ENCODE measurements around the gene FHOD3. TPM values are rescaled to one million over a fixed set of nuclear protein-coding genes. Genes with fewer than 3 reads are reported as not detected.

FHOD3 gene
- total RNA-seq, 1 experiment from 2014 or later, result 0.34 TPM

DNA sequence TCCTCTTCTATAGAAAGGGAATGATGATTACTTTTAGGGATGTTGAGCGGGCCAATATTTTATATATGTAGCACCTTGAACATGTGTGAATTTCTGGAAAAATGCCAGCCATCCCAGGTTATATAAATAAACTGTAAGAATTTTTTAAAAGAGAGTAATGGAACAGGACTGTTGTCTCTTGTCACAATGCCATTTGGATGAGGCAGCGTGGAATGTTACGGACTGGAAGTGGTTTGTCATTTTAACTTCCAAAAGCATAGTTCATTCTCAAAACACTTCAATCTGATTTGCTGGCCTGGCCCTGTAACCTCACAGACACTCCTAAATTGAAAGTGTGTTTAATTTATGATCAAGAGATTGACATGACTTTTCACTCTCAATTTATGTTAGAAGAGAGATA lies 460.5 kb downstream of the FHOD3 start:
- ChIA-PET CTCF (interaction anchor here (0.9 kb wide), 1 partner anchor 70 kb away, joined by 5 read pairs; no protein-coding TSS in a partner anchor), POLR2A (ENCODE audit: low non-redundant PET) (no interaction called here)
- no TSS peak for BruUV-seq (replicated peaks)
- Histone ChIP-seq H3K27me3 (replicated peaks; ENCODE audit: insufficient read depth, low read depth, low read length, poor library complexity) (peaks cover 3% of the 10 kb centered on the region), H3K9me3 (ENCODE audit: low read depth, low read length, poor library complexity, severe bottlenecking) (no peaks in the 10 kb centered on the region), H3K27ac (ENCODE audit: low read depth, low read length, poor library complexity, severe bottlenecking) (no peak overlapping the region), H3K4me1 (ENCODE audit: insufficient read depth, low read length, poor library complexity, severe bottlenecking) (no peaks in the 10 kb centered on the region), H3K36me3 (ENCODE audit: insufficient read depth, low read length, poor library complexity, severe bottlenecking) (no peaks in the 10 kb centered on the region), H3K4me3 (ENCODE audit: low read depth, low read length, poor library complexity, severe bottlenecking) (no peak overlapping the region)
- intact Hi-C loops (cut with micrococcal nuclease; ENCODE audit: unreplicated experiment), result loop anchor here (1.0 to 10.0 kb wide), 4 partner anchors 70 to 1001 kb away; no protein-coding TSS in a partner anchor
- DNase-seq (ENCODE audit: low spot score), result no peak
- no peak for TF ChIP-seq EZH2 (IDR thresholded peaks at IDR 0.05; ENCODE audit: borderline replicate concordance, low read depth, low read length, poor library complexity, severe bottlenecking)
- TF ChIP-seq CTCF (conservative IDR thresholded peaks at IDR 0.05; ENCODE audit: low read depth, low read length), result no peak

DNA sequence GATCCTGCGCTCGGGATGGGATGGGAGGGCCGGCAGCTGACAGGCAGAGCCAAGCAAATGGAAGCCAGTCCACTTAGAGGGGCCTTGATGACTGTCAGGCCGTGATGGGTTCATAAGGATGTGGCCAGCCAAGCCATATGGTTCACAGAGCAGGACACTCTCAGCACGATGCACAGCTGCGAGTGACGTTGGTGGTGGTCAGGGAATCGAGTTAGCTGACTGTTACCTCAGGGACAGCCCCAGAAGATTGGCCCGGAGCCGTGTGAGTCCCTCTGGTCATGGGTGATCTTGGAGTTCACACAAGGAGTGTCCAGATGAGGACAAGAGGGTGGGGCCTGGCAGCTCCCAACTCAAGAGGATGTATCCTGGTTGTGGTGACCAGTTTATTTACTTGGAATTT lies 461.1 kb downstream of the FHOD3 start:
- BruUV-seq (replicated peaks), result no TSS peak
- no peak overlapping the region for H3K27ac ChIP-seq (ENCODE audit: low read depth, low read length, poor library complexity, severe bottlenecking)
- ChIA-PET CTCF (no interaction called here), POLR2A (ENCODE audit: low non-redundant PET) (no interaction called here)
- intact Hi-C loops (cut with micrococcal nuclease; ENCODE audit: unreplicated experiment), result loop anchor here (5.0 to 10.0 kb wide), 2 partner anchors 474 to 1001 kb away; no protein-coding TSS in a partner anchor
- no peak for TF ChIP-seq EZH2 (IDR thresholded peaks at IDR 0.05; ENCODE audit: borderline replicate concordance, low read depth, low read length, poor library complexity, severe bottlenecking)
- no peak for TF ChIP-seq CTCF (conservative IDR thresholded peaks at IDR 0.05; ENCODE audit: low read depth, low read length)
- H3K9me3 ChIP-seq (ENCODE audit: low read depth, low read length, poor library complexity, severe bottlenecking), result no peaks in the 10 kb centered on the region
- no peaks in the 10 kb centered on the region for H3K36me3 ChIP-seq (ENCODE audit: insufficient read depth, low read length, poor library complexity, severe bottlenecking)
- no peak overlapping the region for H3K4me3 ChIP-seq (ENCODE audit: low read depth, low read length, poor library complexity, severe bottlenecking)
- no peak for DNase-seq (ENCODE audit: low spot score)
- peaks cover 3% of the 10 kb centered on the region for H3K27me3 ChIP-seq (replicated peaks; ENCODE audit: insufficient read depth, low read depth, low read length, poor library complexity)
- no peaks in the 10 kb centered on the region for H3K4me1 ChIP-seq (ENCODE audit: insufficient read depth, low read length, poor library complexity, severe bottlenecking)

- ChIA-PET POLR2A (ENCODE audit: low non-redundant PET) (no interaction called here), CTCF (no interaction called here)
- Histone ChIP-seq H3K9me3 (ENCODE audit: low read depth, low read length, poor library complexity, severe bottlenecking) (no peaks in the 10 kb centered on the region), H3K4me1 (ENCODE audit: insufficient read depth, low read length, poor library complexity, severe bottlenecking) (no peaks in the 10 kb centered on the region), H3K27ac (ENCODE audit: low read depth, low read length, poor library complexity, severe bottlenecking) (no peak overlapping the region), H3K4me3 (ENCODE audit: low read depth, low read length, poor library complexity, severe bottlenecking) (no peak overlapping the region), H3K36me3 (ENCODE audit: insufficient read depth, low read length, poor library complexity, severe bottlenecking) (no peaks in the 10 kb centered on the region), H3K27me3 (replicated peaks; ENCODE audit: insufficient read depth, low read depth, low read length, poor library complexity) (peaks cover 3% of the 10 kb centered on the region)
- no TSS peak for BruUV-seq (replicated peaks)
- TF ChIP-seq EZH2 (IDR thresholded peaks at IDR 0.05; ENCODE audit: borderline replicate concordance, low read depth, low read length, poor library complexity, severe bottlenecking), result no peak
- TF ChIP-seq CTCF (conservative IDR thresholded peaks at IDR 0.05; ENCODE audit: low read depth, low read length), result no peak
- intact Hi-C loops (cut with micrococcal nuclease; ENCODE audit: unreplicated experiment), result loop anchor here (5.0 to 10.0 kb wide), 2 partner anchors 474 to 1002 kb away; no protein-coding TSS in a partner anchor
- no peak for DNase-seq (ENCODE audit: low spot score)
Observed at GRCh38 chr18:36759167-36759776, 461.8 kb downstream of the FHOD3 start.

All from A673 (cell line).